ENCODE results near the gene C19orf25. TPM values are rescaled to one million over a fixed set of nuclear protein-coding genes. Genes with fewer than 3 reads are reported as not detected.

C19orf25 gene
- total and polyA plus RNA-seq, 2 of the 13 experiments (the other 11 are each of a cell fraction or from before 2014, with no cell fraction given): 14.2 to 32.4 TPM

- TF ChIP-seq, protein P1, sequence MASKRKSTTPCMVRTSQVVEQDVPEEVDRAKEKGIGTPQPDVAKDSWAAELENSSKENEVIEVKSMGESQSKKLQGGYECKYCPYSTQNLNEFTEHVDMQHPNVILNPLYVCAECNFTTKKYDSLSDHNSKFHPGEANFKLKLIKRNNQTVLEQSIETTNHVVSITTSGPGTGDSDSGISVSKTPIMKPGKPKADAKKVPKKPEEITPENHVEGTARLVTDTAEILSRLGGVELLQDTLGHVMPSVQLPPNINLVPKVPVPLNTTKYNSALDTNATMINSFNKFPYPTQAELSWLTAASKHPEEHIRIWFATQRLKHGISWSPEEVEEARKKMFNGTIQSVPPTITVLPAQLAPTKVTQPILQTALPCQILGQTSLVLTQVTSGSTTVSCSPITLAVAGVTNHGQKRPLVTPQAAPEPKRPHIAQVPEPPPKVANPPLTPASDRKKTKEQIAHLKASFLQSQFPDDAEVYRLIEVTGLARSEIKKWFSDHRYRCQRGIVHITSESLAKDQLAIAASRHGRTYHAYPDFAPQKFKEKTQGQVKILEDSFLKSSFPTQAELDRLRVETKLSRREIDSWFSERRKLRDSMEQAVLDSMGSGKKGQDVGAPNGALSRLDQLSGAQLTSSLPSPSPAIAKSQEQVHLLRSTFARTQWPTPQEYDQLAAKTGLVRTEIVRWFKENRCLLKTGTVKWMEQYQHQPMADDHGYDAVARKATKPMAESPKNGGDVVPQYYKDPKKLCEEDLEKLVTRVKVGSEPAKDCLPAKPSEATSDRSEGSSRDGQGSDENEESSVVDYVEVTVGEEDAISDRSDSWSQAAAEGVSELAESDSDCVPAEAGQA (IDR thresholded peaks at IDR 0.05; ENCODE audit: low read depth): no peak
- TF ChIP-seq, protein P1 (CRISPR knock-in tag; IDR thresholded peaks at IDR 0.05; ENCODE audit: borderline replicate concordance): no peak
- no peak for TF ChIP-seq PHF8 (CRISPR knock-in tag; IDR thresholded peaks at IDR 0.05)
- TF ChIP-seq, protein P2, sequence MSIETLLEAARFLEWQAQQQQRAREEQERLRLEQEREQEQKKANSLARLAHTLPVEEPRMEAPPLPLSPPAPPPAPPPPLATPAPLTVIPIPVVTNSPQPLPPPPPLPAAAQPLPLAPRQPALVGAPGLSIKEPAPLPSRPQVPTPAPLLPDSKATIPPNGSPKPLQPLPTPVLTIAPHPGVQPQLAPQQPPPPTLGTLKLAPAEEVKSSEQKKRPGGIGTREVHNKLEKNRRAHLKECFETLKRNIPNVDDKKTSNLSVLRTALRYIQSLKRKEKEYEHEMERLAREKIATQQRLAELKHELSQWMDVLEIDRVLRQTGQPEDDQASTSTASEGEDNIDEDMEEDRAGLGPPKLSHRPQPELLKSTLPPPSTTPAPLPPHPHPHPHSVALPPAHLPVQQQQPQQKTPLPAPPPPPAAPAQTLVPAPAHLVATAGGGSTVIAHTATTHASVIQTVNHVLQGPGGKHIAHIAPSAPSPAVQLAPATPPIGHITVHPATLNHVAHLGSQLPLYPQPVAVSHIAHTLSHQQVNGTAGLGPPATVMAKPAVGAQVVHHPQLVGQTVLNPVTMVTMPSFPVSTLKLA (IDR thresholded peaks at IDR 0.05): peak; percentile 79
- no peak for TF ChIP-seq YEATS2 (CRISPR knock-in tag; IDR thresholded peaks at IDR 0.05; ENCODE audit: borderline replicate concordance)
- TF ChIP-seq ZNF556 (CRISPR knock-in tag; IDR thresholded peaks at IDR 0.05; ENCODE audit: borderline replicate concordance): no peak
- TF ChIP-seq, protein P3, sequence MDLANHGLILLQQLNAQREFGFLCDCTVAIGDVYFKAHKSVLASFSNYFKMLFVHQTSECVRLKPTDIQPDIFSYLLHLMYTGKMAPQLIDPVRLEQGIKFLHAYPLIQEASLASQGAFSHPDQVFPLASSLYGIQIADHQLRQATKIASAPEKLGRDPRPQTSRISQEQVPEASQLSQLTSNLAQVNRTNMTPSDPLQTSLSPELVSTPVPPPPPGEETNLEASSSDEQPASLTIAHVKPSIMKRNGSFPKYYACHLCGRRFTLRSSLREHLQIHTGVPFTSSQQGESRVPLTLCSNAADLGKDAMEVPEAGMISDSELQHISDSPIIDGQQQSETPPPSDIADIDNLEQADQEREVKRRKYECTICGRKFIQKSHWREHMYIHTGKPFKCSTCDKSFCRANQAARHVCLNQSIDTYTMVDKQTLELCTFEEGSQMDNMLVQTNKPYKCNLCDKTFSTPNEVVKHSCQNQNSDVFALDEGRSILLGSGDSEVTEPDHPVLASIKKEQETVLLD (CRISPR knock-in tag; IDR thresholded peaks at IDR 0.05; ENCODE audit: low read depth): no peak
Measured at GRCh38 chr19:1524287-1524971, 45.4 kb upstream of the C19orf25 start (continued).
